ENCODE results near the gene GLS2. TPM values are rescaled to one million over a fixed set of nuclear protein-coding genes. Genes with fewer than 3 reads are reported as not detected.
"Not testable (repeated sequence)": the region's sequence is repeated elsewhere in the genome, so short reads cannot be mapped to it uniquely, and the experiment has no call there.

Gene GLS2
- total and polyA plus RNA-seq, 9 of the 15 experiments (the other 6 are each of a cell fraction or from before 2014, with no cell fraction given): 0.11 TPM; not detected in 8

- H3K4me3 ChIP-seq; POLR2A ChIA-PET; H3K79me2 ChIP-seq (ENCODE audit: control insufficient read depth, insufficient read depth, low read length); H3K9me1 ChIP-seq (ENCODE audit: control insufficient read depth, insufficient read depth, low read length); H3K27me3 ChIP-seq (ENCODE audit: control insufficient read depth in 2 of 2, insufficient read depth in 2 of 2, low read length in 2 of 2); DNase-seq (ENCODE audit: extremely low read depth in 1 of 4, low spot score in 3 of 4); FAIRE-seq; H3K27ac ChIP-seq (ENCODE audit: extremely low read depth, low read depth, low read length); H4K20me1 ChIP-seq (replicated peaks; ENCODE audit: control insufficient read depth, insufficient read depth, low read length); H3K4me1 ChIP-seq (replicated peaks in 1 of 2; ENCODE audit: control insufficient read depth in 2 of 2, insufficient read depth in 2 of 2, low read length in 2 of 2); ATAC-seq; H3K4me2 ChIP-seq (ENCODE audit: insufficient read depth, low read length); BruUV-seq (replicated peaks); intact Hi-C loops (cut with micrococcal nuclease); H2AFZ ChIP-seq (ENCODE audit: low read depth, low read length); H3K9me3 ChIP-seq (replicated peaks; ENCODE audit: control insufficient read depth, insufficient read depth, low read depth, low read length); CTCF ChIA-PET (ENCODE audit: low intra/inter-chr PET ratio); H3K9ac ChIP-seq (ENCODE audit: insufficient read depth in 1 of 2, low read depth in 2 of 2, low read length in 2 of 2); H3K36me3 ChIP-seq (ENCODE audit: control insufficient read depth, insufficient read depth, low read length): not testable (repeated sequence)
- TF ChIP-seq, protein P1, sequence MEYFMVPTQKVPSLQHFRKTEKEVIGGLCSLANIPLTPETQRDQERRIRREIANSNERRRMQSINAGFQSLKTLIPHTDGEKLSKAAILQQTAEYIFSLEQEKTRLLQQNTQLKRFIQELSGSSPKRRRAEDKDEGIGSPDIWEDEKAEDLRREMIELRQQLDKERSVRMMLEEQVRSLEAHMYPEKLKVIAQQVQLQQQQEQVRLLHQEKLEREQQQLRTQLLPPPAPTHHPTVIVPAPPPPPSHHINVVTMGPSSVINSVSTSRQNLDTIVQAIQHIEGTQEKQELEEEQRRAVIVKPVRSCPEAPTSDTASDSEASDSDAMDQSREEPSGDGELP (CRISPR knock-in tag; IDR thresholded peaks at IDR 0.05; ENCODE audit: borderline replicate concordance): 0 out of 2 replicates have a peak, but pooled peaks have one; percentile 23
- 30% methylated on average over 11 of the region's 13 CpGs for WGBS (ENCODE audit: insufficient coverage, low coverage, missing lambda C conversion rate)
- in situ Hi-C loops (cut with MboI): loop anchor here (5.0 kb wide), 1 partner anchor 77 kb away; no protein-coding TSS in a partner anchor
Observed at GRCh38 chr12:56499879-56500278, 11.9 kb upstream of the GLS2 start.

- 26% methylated on average over 9 of the region's 9 CpGs for WGBS (ENCODE audit: insufficient coverage, low coverage, missing lambda C conversion rate)
- H3K36me3 ChIP-seq (ENCODE audit: control insufficient read depth, insufficient read depth, low read length); H3K4me1 ChIP-seq (replicated peaks in 1 of 2; ENCODE audit: control insufficient read depth in 2 of 2, insufficient read depth in 2 of 2, low read length in 2 of 2); H3K79me2 ChIP-seq (ENCODE audit: control insufficient read depth, insufficient read depth, low read length); ATAC-seq; in situ Hi-C loops (cut with MboI); H3K27me3 ChIP-seq (ENCODE audit: control insufficient read depth in 2 of 2, insufficient read depth in 2 of 2, low read length in 2 of 2); H3K9me1 ChIP-seq (ENCODE audit: control insufficient read depth, insufficient read depth, low read length); H3K9me3 ChIP-seq (replicated peaks; ENCODE audit: control insufficient read depth, insufficient read depth, low read depth, low read length); H3K4me3 ChIP-seq; DNase-seq (ENCODE audit: extremely low read depth in 1 of 4, low spot score in 3 of 4); intact Hi-C loops (cut with micrococcal nuclease); H3K4me2 ChIP-seq (ENCODE audit: insufficient read depth, low read length); H3K27ac ChIP-seq (ENCODE audit: extremely low read depth, low read depth, low read length); H4K20me1 ChIP-seq (replicated peaks; ENCODE audit: control insufficient read depth, insufficient read depth, low read length); POLR2A ChIA-PET; H3K9ac ChIP-seq (ENCODE audit: insufficient read depth in 1 of 2, low read depth in 2 of 2, low read length in 2 of 2); H2AFZ ChIP-seq (ENCODE audit: low read depth, low read length); BruUV-seq (replicated peaks); FAIRE-seq: not testable (repeated sequence)
- CTCF ChIA-PET (ENCODE audit: low intra/inter-chr PET ratio): interaction anchor here (1.1 kb wide), 1 partner anchor 212 kb away, joined by 3 read pairs; no protein-coding TSS in a partner anchor
- TF ChIP-seq PTBP1 (IDR thresholded peaks at IDR 0.05; ENCODE audit: low read depth, low read length): peak; percentile 97
Observed at GRCh38 chr12:56499452-56499851, 11.5 kb upstream of the GLS2 start.

GRCh38 chr12:56498126-56498902, 10.4 kb upstream of the GLS2 start:
- H4K20me1 ChIP-seq (replicated peaks; ENCODE audit: control insufficient read depth, insufficient read depth, low read length); H3K4me1 ChIP-seq (replicated peaks in 1 of 2; ENCODE audit: control insufficient read depth in 2 of 2, insufficient read depth in 2 of 2, low read length in 2 of 2); H3K36me3 ChIP-seq (ENCODE audit: control insufficient read depth, insufficient read depth, low read length); H3K27me3 ChIP-seq (ENCODE audit: control insufficient read depth in 2 of 2, insufficient read depth in 2 of 2, low read length in 2 of 2); POLR2A ChIA-PET; H3K27ac ChIP-seq (ENCODE audit: extremely low read depth, low read depth, low read length); BruUV-seq (replicated peaks); DNase-seq (ENCODE audit: extremely low read depth in 1 of 4, low spot score in 3 of 4); H3K4me3 ChIP-seq; FAIRE-seq; H3K9me1 ChIP-seq (ENCODE audit: control insufficient read depth, insufficient read depth, low read length); intact Hi-C loops (cut with micrococcal nuclease); H2AFZ ChIP-seq (ENCODE audit: low read depth, low read length); H3K9ac ChIP-seq (ENCODE audit: insufficient read depth in 1 of 2, low read depth in 2 of 2, low read length in 2 of 2); in situ Hi-C loops (cut with MboI); H3K4me2 ChIP-seq (ENCODE audit: insufficient read depth, low read length); H3K79me2 ChIP-seq (ENCODE audit: control insufficient read depth, insufficient read depth, low read length); ATAC-seq; H3K9me3 ChIP-seq (replicated peaks; ENCODE audit: control insufficient read depth, insufficient read depth, low read depth, low read length): not testable (repeated sequence)
- CTCF ChIA-PET (ENCODE audit: low intra/inter-chr PET ratio): interaction anchor here (0.7 to 1.1 kb wide), 2 partner anchors 75 to 211 kb away, joined by 3 read pairs; no protein-coding TSS in a partner anchor
- WGBS (ENCODE audit: insufficient coverage, low coverage, missing lambda C conversion rate): 22% methylated on average over 14 of the region's 14 CpGs

Measured in K562 (cell line).